GM21619 (cell line): Measurements from ENCODE around the gene ATF6B.
"Not testable (repeated sequence)": the region's sequence is repeated elsewhere in the genome, so short reads cannot be mapped to it uniquely, and the experiment has no call there.

Experiments
- ATAC-seq: cut with Tn5 transposase; IDR thresholded peaks from one replicate; pipeline ENCODE4 v1.9.1; 2021; ENCODE audit not compliant: unreplicated experiment

ATF6B gene

GRCh38 chr6:32108727-32109113, 19.3 kb downstream of the ATF6B start:
- no peak for ATAC-seq

- ATAC-seq: no peak
Measured at GRCh38 chr6:32108094-32108627, 19.9 kb downstream of the ATF6B start.

- ATAC-seq: no peak
Measured at GRCh38 chr6:32107406-32107805, 20.6 kb downstream of the ATF6B start.

- no peak for ATAC-seq
Measured at GRCh38 chr6:32105433-32105832, 22.6 kb downstream of the ATF6B start.

- ATAC-seq: no peak
Measured at GRCh38 chr6:32102255-32102654, 25.8 kb downstream of the ATF6B start.

GRCh38 chr6:32100251-32100650, 27.8 kb downstream of the ATF6B start:
- ATAC-seq: not testable (repeated sequence)

GRCh38 chr6:32097364-32097763, 30.7 kb downstream of the ATF6B start:
- no peak for ATAC-seq

- ATAC-seq: no peak
Measured at GRCh38 chr6:32096394-32097258, 31.4 kb downstream of the ATF6B start.

GRCh38 chr6:32096087-32096393, 32.0 kb downstream of the ATF6B start:
- no peak for ATAC-seq

GRCh38 chr6:32095338-32096086, 32.5 kb downstream of the ATF6B start:
- no peak for ATAC-seq

- no peak for ATAC-seq
Measured at GRCh38 chr6:32092760-32093497, 35.1 kb downstream of the ATF6B start.

GRCh38 chr6:32089082-32089828, 38.8 kb downstream of the ATF6B start:
- no peak for ATAC-seq

GRCh38 chr6:32088487-32089049, 39.5 kb downstream of the ATF6B start:
- ATAC-seq: no peak

- no peak for ATAC-seq
Measured at GRCh38 chr6:32087574-32088486, 40.2 kb downstream of the ATF6B start.

- ATAC-seq: no peak
Measured at GRCh38 chr6:32086661-32087573, 41.1 kb downstream of the ATF6B start.

GRCh38 chr6:32085759-32086459, 42.1 kb downstream of the ATF6B start:
- ATAC-seq: no peak

- ATAC-seq: no peak
Measured at GRCh38 chr6:32084780-32085179, 43.3 kb downstream of the ATF6B start.
